Fibroblast of mammary gland (primary cell): ENCODE measurements around the gene VPS33A.

Source experiments
- DNase-seq: peaks from one replicate; pipeline ENCODE4 v3.0.0-alpha.2; 2010; ENCODE audit warnings: low read depth
- H3K4me3 ChIP-seq: 2 replicates; pipeline ENCODE4 v1.5.1; 2011; ENCODE audit warnings: low read depth, mild to moderate bottlenecking, low read length, moderate library complexity; ENCODE audit not compliant: control insufficient read depth
- CTCF ChIP-seq: conservative IDR thresholded peaks from 2 replicates; pipeline ENCODE4 v1.5.1; 2011; ENCODE audit warnings: low read depth, low read length, inconsistent platforms; ENCODE audit not compliant: control insufficient read depth, insufficient read depth

VPS33A gene

GRCh38 chr12:122306407-122306806 lies 40.1 kb upstream of the VPS33A start:
- no peak for TF ChIP-seq CTCF
- no peak overlapping the region for H3K4me3 ChIP-seq
- no peak for DNase-seq

GRCh38 chr12:122304924-122305323 lies 38.6 kb upstream of the VPS33A start:
- TF ChIP-seq CTCF, result no peak
- no peak for DNase-seq
- H3K4me3 ChIP-seq, result no peak overlapping the region

DNA sequence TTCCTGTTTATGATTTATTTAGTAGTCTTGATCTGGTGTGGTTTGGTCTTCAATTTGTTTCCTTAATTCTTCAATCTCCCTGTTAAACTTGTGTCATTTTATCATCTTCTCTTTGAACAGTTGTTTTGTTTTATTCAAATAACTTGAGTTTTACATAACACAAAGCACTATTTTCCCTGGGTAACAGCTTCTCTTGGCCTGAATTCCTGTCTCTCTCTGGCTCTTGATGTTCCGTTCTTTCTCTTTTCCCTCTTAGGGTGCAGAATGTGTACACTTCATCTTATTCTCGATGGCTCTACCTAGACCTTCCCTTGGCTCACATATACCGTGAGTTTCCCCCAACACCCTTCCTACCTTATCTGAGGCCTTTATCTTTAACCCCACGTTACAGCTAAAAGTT lies 36.8 kb upstream of the VPS33A start:
- H3K4me3 ChIP-seq, result no peak overlapping the region
- DNase-seq, result no peak
- TF ChIP-seq CTCF, result no peak

- DNase-seq, result no peak
- no peak for TF ChIP-seq CTCF
These were observed 31.9 kb upstream of the VPS33A start for GRCh38 chr12:122298071-122298748.

GRCh38 chr12:122297494-122297893 lies 31.2 kb upstream of the VPS33A start:
- TF ChIP-seq CTCF, result no peak
- H3K4me3 ChIP-seq, result no peak overlapping the region
- DNase-seq, result no peak

More at GRCh38 chr12:122298071-122298748, 31.9 kb upstream of the VPS33A start:
- no peak overlapping the region for H3K4me3 ChIP-seq

DNA sequence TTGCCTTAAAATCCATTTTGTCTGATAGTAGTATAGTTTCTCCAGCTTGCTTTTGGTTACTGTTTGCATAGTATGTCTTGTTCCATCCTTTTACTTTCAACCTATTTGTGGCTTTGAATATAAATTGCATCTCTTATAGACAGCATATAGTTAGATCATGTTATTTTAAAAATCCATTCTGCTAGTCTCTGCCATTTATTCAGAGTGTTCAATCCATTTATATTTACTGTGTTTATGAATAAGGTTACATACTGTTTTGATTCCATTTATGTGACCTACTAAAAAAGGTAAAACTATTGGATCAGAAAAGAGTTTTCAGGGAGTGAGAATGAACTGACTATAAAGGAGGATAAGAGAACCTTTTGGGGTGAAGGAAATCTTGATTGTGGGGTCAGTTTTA lies 29.6 kb upstream of the VPS33A start:
- no peak for DNase-seq
- H3K4me3 ChIP-seq, result no peak overlapping the region
- no peak for TF ChIP-seq CTCF

- TF ChIP-seq CTCF, result no peak
- DNase-seq, result no peak
- no peak overlapping the region for H3K4me3 ChIP-seq
These were observed 26.8 kb upstream of the VPS33A start for GRCh38 chr12:122293081-122293480.
